Activated naive CD8-positive, alpha-beta T cell treated with anti-CD3 and anti-CD28 coated beads, Interleukin-2, amount 10 ng/mL, durations not matched to agents 7 days and 5 days (primary cell): ENCODE results near the gene RBMS3. TPM values are rescaled to one million over a fixed set of nuclear protein-coding genes. Genes with fewer than 3 reads are reported as not detected.
"Not testable (repeated sequence)": the region's sequence is repeated elsewhere in the genome, so short reads cannot be mapped to it uniquely, and the experiment has no call there.

Experiments used
- ATAC-seq: fragments of 150-1000 bp; cut with Tn5 transposase; one replicate; pipeline ENCODE4 v1.10.0; 2021; ENCODE audit warnings: low read depth, moderate library complexity
- POLR2A ChIA-PET: fragments of 350-600 bp; sonication (Branson Sonifier 250); formaldehyde crosslinking; loops from one replicate; lab custom pipeline; 2021; ENCODE audit warnings: antibody characterized with exemption; lab: Charles Lee
- DNase-seq: peaks from one replicate; pipeline ENCODE4 v3.0.0; 2021
- H3K27ac Mint-ChIP-seq: one replicate; pipeline ENCODE4 v1.8.0; 2022; ENCODE audit warnings: mild to moderate bottlenecking, mixed read lengths
- H3K27me3 Mint-ChIP-seq: one replicate; pipeline ENCODE4 v1.8.0; 2022; ENCODE audit warnings: mild to moderate bottlenecking, moderate library complexity, mixed read lengths
- H3K36me3 Mint-ChIP-seq: one replicate; pipeline ENCODE4 v1.8.0; 2021; ENCODE audit warnings: mild to moderate bottlenecking, mixed read lengths
- H3K4me1 Mint-ChIP-seq: one replicate; pipeline ENCODE4 v1.8.0; 2021; ENCODE audit warnings: mixed read lengths
- H3K4me3 Mint-ChIP-seq: one replicate; pipeline ENCODE4 v1.8.0; 2022; ENCODE audit warnings: mild to moderate bottlenecking, moderate library complexity, mixed read lengths
- H3K9me3 Mint-ChIP-seq: one replicate; pipeline ENCODE4 v1.8.0; 2021; ENCODE audit warnings: mixed read lengths
- total RNA-seq, 2 experiments: library from RNA; stranded (reverse); gene quantifications; one replicate each; pipeline ENCODE4 v1.2.3, GENCODE V29; 2021

The RBMS3 gene
- total RNA-seq, 2 experiments from 2014 or later, result 0.58 to 0.74 TPM

- ATAC-seq (no peak), DNase-seq (no peak)
- POLR2A ChIA-PET, result no interaction called here
- no peaks in the 10 kb centered on the region for H3K4me1 Mint-ChIP-seq
- H3K4me3 Mint-ChIP-seq, result no peak overlapping the region
- no peaks in the 10 kb centered on the region for H3K27me3 Mint-ChIP-seq
- H3K27ac Mint-ChIP-seq, result no peak overlapping the region
- H3K9me3 Mint-ChIP-seq, result peaks cover 2% of the 10 kb centered on the region
- H3K36me3 Mint-ChIP-seq, result no peaks in the 10 kb centered on the region
Measured at GRCh38 chr3:29307295-29307694, 26.4 kb downstream of the RBMS3 start.

GRCh38 chr3:29310865-29311264, 30.0 kb downstream of the RBMS3 start:
- H3K9me3 Mint-ChIP-seq, result peaks cover 2% of the 10 kb centered on the region
- ATAC-seq (no peak), DNase-seq (no peak)
- H3K27ac Mint-ChIP-seq, result no peak overlapping the region
- H3K4me3 Mint-ChIP-seq, result no peak overlapping the region
- no peaks in the 10 kb centered on the region for H3K4me1 Mint-ChIP-seq
- no peaks in the 10 kb centered on the region for H3K36me3 Mint-ChIP-seq
- no peaks in the 10 kb centered on the region for H3K27me3 Mint-ChIP-seq
- POLR2A ChIA-PET, result no interaction called here

- no peak for ATAC-seq
- H3K27ac Mint-ChIP-seq, result no peak overlapping the region
- no peaks in the 10 kb centered on the region for H3K27me3 Mint-ChIP-seq
- H3K4me3 Mint-ChIP-seq, result no peak overlapping the region
- POLR2A ChIA-PET, result no interaction called here
- no peaks in the 10 kb centered on the region for H3K36me3 Mint-ChIP-seq
- DNase-seq, result no peak
- H3K4me1 Mint-ChIP-seq, result no peaks in the 10 kb centered on the region
- H3K9me3 Mint-ChIP-seq, result peaks cover 2% of the 10 kb centered on the region
Measured at GRCh38 chr3:29311795-29312194, 30.9 kb downstream of the RBMS3 start.

- DNase-seq (no peak), ATAC-seq (no peak)
- POLR2A ChIA-PET, result no interaction called here
- Mint-ChIP-seq H3K4me1 (no peaks in the 10 kb centered on the region), H3K9me3 (peaks cover 2% of the 10 kb centered on the region), H3K27me3 (no peaks in the 10 kb centered on the region), H3K4me3 (no peak overlapping the region), H3K36me3 (no peaks in the 10 kb centered on the region), H3K27ac (no peak overlapping the region)
Measured at GRCh38 chr3:29312395-29312794, 31.5 kb downstream of the RBMS3 start.

GRCh38 chr3:29312960-29313452, 32.1 kb downstream of the RBMS3 start:
- Mint-ChIP-seq H3K4me1 (no peaks in the 10 kb centered on the region), H3K27me3 (no peaks in the 10 kb centered on the region), H3K4me3 (no peak overlapping the region), H3K9me3 (peaks cover 2% of the 10 kb centered on the region), H3K27ac (no peak overlapping the region), H3K36me3 (no peaks in the 10 kb centered on the region)
- POLR2A ChIA-PET, result no interaction called here
- DNase-seq (no peak), ATAC-seq (no peak)

- POLR2A ChIA-PET, result no interaction called here
- Mint-ChIP-seq H3K9me3 (peaks cover 2% of the 10 kb centered on the region), H3K4me1 (no peaks in the 10 kb centered on the region), H3K27me3 (no peaks in the 10 kb centered on the region), H3K4me3 (no peak overlapping the region), H3K36me3 (no peaks in the 10 kb centered on the region), H3K27ac (no peak overlapping the region)
- no peak for DNase-seq
- no peak for ATAC-seq
Measured at GRCh38 chr3:29313981-29314726, 33.3 kb downstream of the RBMS3 start.

- Mint-ChIP-seq H3K9me3 (peaks cover 2% of the 10 kb centered on the region), H3K36me3 (no peaks in the 10 kb centered on the region), H3K27ac (no peak overlapping the region), H3K4me1 (no peaks in the 10 kb centered on the region), H3K4me3 (no peak overlapping the region), H3K27me3 (no peaks in the 10 kb centered on the region)
- ATAC-seq (no peak), DNase-seq (no peak)
- POLR2A ChIA-PET, result no interaction called here
Measured at GRCh38 chr3:29314727-29315088, 33.8 kb downstream of the RBMS3 start.

GRCh38 chr3:29317659-29318173, 36.8 kb downstream of the RBMS3 start:
- H3K27me3 Mint-ChIP-seq, result peaks cover 2% of the 10 kb centered on the region
- H3K36me3 Mint-ChIP-seq, result no peaks in the 10 kb centered on the region
- no peak overlapping the region for H3K27ac Mint-ChIP-seq
- ATAC-seq (no peak), DNase-seq (no peak)
- H3K9me3 Mint-ChIP-seq, result no peaks in the 10 kb centered on the region
- POLR2A ChIA-PET, result no interaction called here
- H3K4me3 Mint-ChIP-seq, result no peak overlapping the region
- H3K4me1 Mint-ChIP-seq, result no peaks in the 10 kb centered on the region

- Mint-ChIP-seq H3K4me3 (no peak overlapping the region), H3K4me1 (no peaks in the 10 kb centered on the region), H3K36me3 (no peaks in the 10 kb centered on the region), H3K27me3 (peaks cover 2% of the 10 kb centered on the region), H3K9me3 (no peaks in the 10 kb centered on the region), H3K27ac (no peak overlapping the region)
- POLR2A ChIA-PET, result no interaction called here
- no peak for DNase-seq
- no peak for ATAC-seq
Measured at GRCh38 chr3:29318251-29318650, 37.4 kb downstream of the RBMS3 start.

- ATAC-seq (no peak), DNase-seq (no peak)
- POLR2A ChIA-PET, result no interaction called here
- H3K4me1 Mint-ChIP-seq, result peaks cover 3% of the 10 kb centered on the region
- H3K27ac Mint-ChIP-seq, result no peak overlapping the region
- H3K4me3 Mint-ChIP-seq, result no peak overlapping the region
- H3K9me3 Mint-ChIP-seq, result no peaks in the 10 kb centered on the region
- no peaks in the 10 kb centered on the region for H3K36me3 Mint-ChIP-seq
- H3K27me3 Mint-ChIP-seq, result peaks cover 2% of the 10 kb centered on the region
Measured at GRCh38 chr3:29319262-29319661, 38.4 kb downstream of the RBMS3 start.

- no peaks in the 10 kb centered on the region for H3K36me3 Mint-ChIP-seq
- H3K27me3 Mint-ChIP-seq, result peaks cover 4% of the 10 kb centered on the region
- POLR2A ChIA-PET, result no interaction called here
- H3K9me3 Mint-ChIP-seq, result no peaks in the 10 kb centered on the region
- DNase-seq (no peak), ATAC-seq (no peak)
- H3K4me3 Mint-ChIP-seq, result no peak overlapping the region
- H3K4me1 Mint-ChIP-seq, result peaks cover 6% of the 10 kb centered on the region
- no peak overlapping the region for H3K27ac Mint-ChIP-seq
Measured at GRCh38 chr3:29319798-29320197, 38.9 kb downstream of the RBMS3 start.

- DNase-seq (no peak), ATAC-seq (no peak)
- no peak overlapping the region for H3K27ac Mint-ChIP-seq
- H3K4me3 Mint-ChIP-seq, result no peak overlapping the region
- no peaks in the 10 kb centered on the region for H3K9me3 Mint-ChIP-seq
- H3K4me1 Mint-ChIP-seq, result peaks cover 6% of the 10 kb centered on the region
- peaks cover 4% of the 10 kb centered on the region for H3K27me3 Mint-ChIP-seq
- H3K36me3 Mint-ChIP-seq, result no peaks in the 10 kb centered on the region
- POLR2A ChIA-PET, result interaction anchor here (0.6 kb wide), 1 partner anchor 36 kb away, joined by 3 read pairs; no protein-coding TSS in a partner anchor
Measured at GRCh38 chr3:29322586-29322985, 41.7 kb downstream of the RBMS3 start.

GRCh38 chr3:29324180-29324651, 43.3 kb downstream of the RBMS3 start:
- DNase-seq (no peak), ATAC-seq (no peak)
- POLR2A ChIA-PET, result no interaction called here
- no peaks in the 10 kb centered on the region for H3K9me3 Mint-ChIP-seq
- no peaks in the 10 kb centered on the region for H3K36me3 Mint-ChIP-seq
- H3K4me3 Mint-ChIP-seq, result peak overlapping the region; percentile 46
- H3K27me3 Mint-ChIP-seq, result peaks cover 4% of the 10 kb centered on the region
- peaks cover 6% of the 10 kb centered on the region for H3K4me1 Mint-ChIP-seq
- H3K27ac Mint-ChIP-seq, result peak overlapping the region; percentile 22

- H3K9me3 Mint-ChIP-seq, H3K27ac Mint-ChIP-seq, H3K27me3 Mint-ChIP-seq, H3K36me3 Mint-ChIP-seq, ATAC-seq, H3K4me3 Mint-ChIP-seq, POLR2A ChIA-PET, DNase-seq, H3K4me1 Mint-ChIP-seq: not testable (repeated sequence)
Measured at GRCh38 chr3:29326540-29326939, 45.7 kb downstream of the RBMS3 start.
